ENCODE data around the gene SERINC5. TPM values are rescaled to one million over a fixed set of nuclear protein-coding genes. Genes with fewer than 3 reads are reported as not detected.

The SERINC5 gene
- total RNA-seq, 1 experiment from 2014 or later, result 5.7 TPM

Other genes with a start within 250 kb of the SERINC5 start
- 0.29 TPM in 1 of 2 replicates, not detected in the other for gene THBS4, start 220.7 kb downstream of the SERINC5 start, total RNA-seq (2014; rRNA removed)
- gene SPZ1, start 64.0 kb upstream of the SERINC5 start, total RNA-seq (2014; rRNA removed), result not detected in 2 replicates
- gene ZFYVE16, start 152.0 kb upstream of the SERINC5 start, total RNA-seq (2014; rRNA removed), result 7.3 and 9.7 TPM in 2 replicates
- gene FAM151B, start 232.1 kb upstream of the SERINC5 start, total RNA-seq (2014; rRNA removed), result 1.7 and 2.3 TPM in 2 replicates